Activated CD4-positive, alpha-beta T cell treated with anti-CD3 and anti-CD28 coated beads, Interleukin-2, amount 50 U/mL, for 48 hours (primary cell): ENCODE data around the gene OPN4.
A peak's percentile ranks its signal among the peaks of the same experiment; 100 is the strongest.

ENCODE experiments used
- DNase-seq, 2 experiments: peaks; one replicate each; pipeline ENCODE4 v3.0.0-alpha.2; 2020

OPN4 gene

GRCh38 chr10:86684331-86685097, 30.2 kb downstream of the OPN4 start:
- DNase-seq, result no peak

- no peak for DNase-seq
Measured at GRCh38 chr10:86685416-86685815, 31.1 kb downstream of the OPN4 start.

GRCh38 chr10:86685893-86686632, 31.7 kb downstream of the OPN4 start:
- no peak for DNase-seq

GRCh38 chr10:86686972-86687371, 32.6 kb downstream of the OPN4 start:
- no peak for DNase-seq

- DNase-seq, result no peak
Measured at GRCh38 chr10:86687750-86688149, 33.4 kb downstream of the OPN4 start.

- DNase-seq, result peak; percentile 50 to 60
Measured at GRCh38 chr10:86688398-86688921, 34.1 kb downstream of the OPN4 start.

- DNase-seq, result no peak
Measured at GRCh38 chr10:86689146-86689545, 34.8 kb downstream of the OPN4 start.

- DNase-seq, result no peak
Measured at GRCh38 chr10:86690231-86690630, 35.9 kb downstream of the OPN4 start.

GRCh38 chr10:86690657-86691084, 36.3 kb downstream of the OPN4 start:
- no peak for DNase-seq

- no peak for DNase-seq
Measured at GRCh38 chr10:86691333-86692022, 37.1 kb downstream of the OPN4 start.

- no peak for DNase-seq
Measured at GRCh38 chr10:86692023-86692514, 37.7 kb downstream of the OPN4 start.

- DNase-seq, result no peak
Measured at GRCh38 chr10:86692664-86693063, 38.3 kb downstream of the OPN4 start.

GRCh38 chr10:86693275-86693674, 38.9 kb downstream of the OPN4 start:
- no peak for DNase-seq

- DNase-seq, result peak; percentile 30 to 47
Measured at GRCh38 chr10:86693721-86694369, 39.5 kb downstream of the OPN4 start.

GRCh38 chr10:86698207-86698940, 44.0 kb downstream of the OPN4 start:
- DNase-seq, result no peak

- no peak for DNase-seq
Measured at GRCh38 chr10:86699125-86699524, 44.8 kb downstream of the OPN4 start.

GRCh38 chr10:86699541-86699940, 45.2 kb downstream of the OPN4 start:
- DNase-seq, result no peak

- no peak for DNase-seq
Measured at GRCh38 chr10:86699991-86700840, 45.9 kb downstream of the OPN4 start.

- DNase-seq, result no peak
Measured at GRCh38 chr10:86700851-86701617, 46.7 kb downstream of the OPN4 start.

- no peak for DNase-seq
Measured at GRCh38 chr10:86703176-86703575, 48.8 kb downstream of the OPN4 start.
